Occipital lobe (tissue), 2 donors: ENCODE data around the gene TRAPPC10. TPM values are rescaled to one million over a fixed set of nuclear protein-coding genes. Genes with fewer than 3 reads are reported as not detected.

Experiments used
- DNase-seq: peaks from one replicate; lab custom pipeline; 2025; lab: John Stamatoyannopoulos, UW
- total RNA-seq: library from RNA; depleted of rRNA; stranded (reverse); fragments of >200 nt; gene quantifications from one replicate; pipeline ENCODE4 v1.2.3, GENCODE V29; 2014

TRAPPC10 gene
- total RNA-seq, 1 donor from 2014 or later, result 23.1 TPM

DNA sequence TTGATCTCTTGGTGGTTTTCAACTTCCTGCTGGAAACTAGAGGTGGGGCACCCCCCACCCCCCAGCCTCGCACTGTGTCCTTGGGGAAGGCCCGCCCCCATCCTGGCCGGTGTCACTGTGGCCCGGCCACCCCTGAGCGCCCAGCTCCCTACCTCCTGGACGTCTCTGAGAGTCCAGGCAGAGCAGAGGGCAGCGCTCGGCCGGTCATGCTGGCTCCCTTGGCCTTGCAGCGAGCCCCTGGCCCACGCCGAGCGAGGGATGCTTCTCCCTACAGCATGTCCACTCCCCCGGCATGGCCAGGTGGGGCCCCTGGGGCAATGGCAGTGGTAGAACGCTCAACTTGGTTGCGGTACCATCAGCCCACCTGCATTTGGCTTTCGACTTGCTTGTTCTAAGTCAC, 28.7 kb upstream of the TRAPPC10 start:
- DNase-seq, result no peak

DNA sequence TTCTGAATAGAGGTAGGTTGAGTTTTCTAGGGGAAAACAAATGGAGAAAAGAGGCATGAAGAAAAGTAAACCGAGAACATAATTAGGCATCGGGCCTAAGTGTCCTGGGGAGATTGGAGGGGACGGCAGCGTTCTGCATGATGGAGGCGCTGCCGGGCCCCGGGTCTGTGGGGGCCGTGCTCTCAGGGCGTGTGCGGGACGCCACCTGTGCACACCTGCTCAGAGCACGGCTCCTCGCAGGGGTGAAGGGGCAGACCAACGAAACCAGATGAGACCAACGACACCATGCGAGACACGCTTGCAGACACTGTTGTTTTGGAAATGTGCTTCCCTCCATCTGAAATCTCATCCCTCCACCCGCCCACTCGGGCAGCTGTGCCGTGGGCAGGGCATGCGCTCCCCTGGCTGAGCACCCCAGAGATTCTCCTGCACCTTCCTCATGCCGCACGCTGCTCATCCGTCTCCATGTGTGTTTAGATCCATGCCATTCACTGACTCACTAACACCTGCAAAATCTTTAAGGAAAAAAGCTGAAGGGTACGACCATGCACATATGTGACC, 28.2 kb upstream of the TRAPPC10 start:
- peak; percentile 36 for DNase-seq

DNA sequence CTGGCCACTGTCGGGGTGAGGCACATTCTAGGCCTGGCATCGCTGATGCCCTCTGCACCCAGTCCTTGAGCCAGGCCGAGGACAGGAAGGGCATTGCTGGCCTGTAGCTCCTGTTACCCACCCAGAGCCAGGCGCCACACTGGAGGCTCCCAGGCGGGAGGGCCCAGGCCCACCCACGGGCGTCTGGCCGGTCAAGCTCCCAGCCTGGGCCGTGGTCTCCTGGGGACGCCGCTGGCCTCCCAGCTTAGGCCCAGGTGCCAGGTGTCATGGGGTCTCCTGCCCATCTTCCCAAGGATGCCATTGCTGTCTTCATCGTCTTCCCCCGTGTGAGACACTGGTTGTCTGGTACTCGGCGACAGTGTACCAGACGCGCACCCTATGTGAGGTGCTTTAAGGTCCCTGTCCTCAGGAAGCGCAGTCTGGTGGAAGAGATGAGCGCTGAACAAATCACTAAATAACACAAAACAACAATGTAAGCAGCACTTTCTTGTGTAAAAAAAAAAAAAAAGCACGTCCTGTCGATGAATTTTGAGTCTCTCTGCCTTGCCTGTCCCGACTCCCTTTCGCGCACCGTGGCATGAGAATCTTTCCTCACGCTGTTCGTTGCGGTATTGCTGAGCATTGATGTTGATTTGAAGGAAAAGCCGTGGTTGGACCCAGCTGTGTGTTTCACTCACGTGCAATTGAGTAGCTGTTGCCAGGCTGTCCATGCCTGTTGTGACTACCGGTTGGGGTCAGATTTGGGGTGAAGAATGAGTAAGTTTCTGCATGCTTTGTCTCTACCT, 27.0 kb upstream of the TRAPPC10 start:
- no peak for DNase-seq

DNA sequence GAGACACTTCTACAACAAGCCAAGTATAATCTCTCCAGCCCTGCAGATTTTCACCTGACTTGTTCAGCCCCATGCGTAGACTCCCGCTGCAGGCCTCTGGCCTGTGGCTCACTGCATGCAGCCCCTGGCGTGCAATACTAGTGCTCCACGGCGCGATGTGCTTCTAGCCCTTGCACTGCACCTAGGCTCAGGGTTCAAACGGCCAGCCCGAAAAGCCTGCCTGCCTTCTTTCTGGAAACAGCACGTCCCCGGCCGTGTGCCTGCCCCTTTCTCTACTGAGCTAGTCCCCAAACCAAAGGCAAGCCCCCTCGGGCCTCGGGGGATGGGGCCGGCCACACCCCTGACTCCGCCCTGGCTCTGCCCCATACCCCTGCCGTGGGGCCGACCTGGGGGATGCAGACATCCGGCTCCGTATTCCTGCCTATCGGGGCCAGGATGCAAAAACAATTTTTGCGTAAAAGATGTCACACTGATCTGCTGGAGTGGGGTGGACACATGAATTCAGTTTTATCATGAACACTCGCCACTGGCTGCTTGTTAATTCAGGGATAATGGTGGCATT, 26.3 kb upstream of the TRAPPC10 start:
- DNase-seq, result no peak

DNA sequence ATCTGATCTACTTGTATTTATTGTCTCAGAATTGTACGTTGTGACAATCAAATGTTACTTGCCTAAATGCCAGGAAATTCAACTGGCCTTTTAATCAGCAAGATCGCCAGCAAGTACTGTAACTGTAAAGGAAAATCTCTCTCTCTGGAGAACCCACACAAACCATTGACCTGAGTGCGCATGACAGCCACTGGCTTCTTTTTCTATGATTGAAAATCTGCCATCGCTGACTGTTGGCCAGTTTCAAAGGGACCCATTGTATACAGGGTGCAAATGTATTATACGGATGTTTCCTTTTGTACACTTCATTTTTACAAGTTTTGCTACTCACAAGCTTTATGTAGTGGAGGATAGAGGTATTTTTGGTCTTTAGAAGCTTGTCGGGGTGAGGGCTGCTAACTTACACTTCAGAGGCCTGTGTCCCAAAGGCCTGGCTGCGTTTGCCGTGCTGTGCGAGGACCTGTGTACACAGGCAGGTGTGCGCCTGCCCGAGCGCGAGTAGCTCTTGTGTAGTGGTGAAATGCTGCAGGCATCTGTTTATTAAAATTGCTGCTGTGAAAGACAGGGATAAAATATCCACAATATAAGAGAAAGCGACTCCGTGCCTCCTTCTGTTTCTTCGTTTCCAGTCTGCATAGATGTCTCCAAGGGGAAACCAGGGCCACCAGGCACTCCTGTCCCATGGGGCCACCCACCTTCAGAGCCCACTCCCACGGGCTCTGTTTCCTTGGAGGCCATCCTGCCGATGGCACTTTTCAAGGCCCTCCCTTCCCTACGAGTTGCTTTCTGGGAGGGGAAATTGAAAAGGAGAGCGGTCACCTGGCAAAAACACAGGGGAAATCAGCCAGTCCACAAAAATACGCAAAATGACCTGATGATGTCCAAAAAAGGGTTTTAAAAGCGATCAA, 25.3 kb upstream of the TRAPPC10 start:
- DNase-seq, result no peak

DNA sequence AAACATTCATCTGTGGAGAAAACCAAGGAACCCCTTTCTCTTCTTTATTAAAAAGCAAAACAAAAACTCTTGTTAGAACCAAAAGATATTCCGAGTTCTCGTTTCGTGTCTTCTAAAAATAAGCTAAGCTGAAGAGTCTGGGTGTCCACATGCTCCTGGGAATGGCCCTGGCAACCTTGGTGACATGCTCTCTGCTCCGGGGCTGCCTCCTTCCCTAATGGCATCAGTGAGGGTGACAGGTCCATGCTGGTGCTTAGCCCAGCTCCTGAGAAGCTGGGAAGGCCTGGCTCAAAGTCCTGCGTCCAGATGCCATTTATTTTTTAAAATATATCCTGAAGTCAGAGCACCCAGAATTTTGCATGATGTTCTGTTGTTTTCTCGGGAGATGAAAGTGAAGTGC, 24.6 kb upstream of the TRAPPC10 start:
- no peak for DNase-seq

DNA sequence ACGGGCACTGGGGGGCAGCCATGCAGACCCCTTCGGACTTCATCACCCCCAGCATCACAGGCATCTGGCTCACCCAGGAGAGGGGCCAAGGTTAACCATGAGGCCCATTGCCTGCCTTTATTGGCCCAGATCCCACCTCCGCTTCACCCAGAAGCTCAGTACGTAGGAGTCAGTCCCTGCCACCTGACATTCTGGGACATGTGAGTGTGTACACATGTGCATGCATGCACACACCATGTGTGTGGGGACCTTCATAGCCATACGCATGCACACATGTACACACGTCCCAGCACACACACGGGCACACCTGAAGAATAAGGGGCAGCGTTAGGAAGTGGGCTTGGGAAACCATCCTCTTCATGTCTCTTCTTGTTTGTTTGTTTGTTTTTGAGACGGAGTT, 24.1 kb upstream of the TRAPPC10 start:
- no peak for DNase-seq

DNA sequence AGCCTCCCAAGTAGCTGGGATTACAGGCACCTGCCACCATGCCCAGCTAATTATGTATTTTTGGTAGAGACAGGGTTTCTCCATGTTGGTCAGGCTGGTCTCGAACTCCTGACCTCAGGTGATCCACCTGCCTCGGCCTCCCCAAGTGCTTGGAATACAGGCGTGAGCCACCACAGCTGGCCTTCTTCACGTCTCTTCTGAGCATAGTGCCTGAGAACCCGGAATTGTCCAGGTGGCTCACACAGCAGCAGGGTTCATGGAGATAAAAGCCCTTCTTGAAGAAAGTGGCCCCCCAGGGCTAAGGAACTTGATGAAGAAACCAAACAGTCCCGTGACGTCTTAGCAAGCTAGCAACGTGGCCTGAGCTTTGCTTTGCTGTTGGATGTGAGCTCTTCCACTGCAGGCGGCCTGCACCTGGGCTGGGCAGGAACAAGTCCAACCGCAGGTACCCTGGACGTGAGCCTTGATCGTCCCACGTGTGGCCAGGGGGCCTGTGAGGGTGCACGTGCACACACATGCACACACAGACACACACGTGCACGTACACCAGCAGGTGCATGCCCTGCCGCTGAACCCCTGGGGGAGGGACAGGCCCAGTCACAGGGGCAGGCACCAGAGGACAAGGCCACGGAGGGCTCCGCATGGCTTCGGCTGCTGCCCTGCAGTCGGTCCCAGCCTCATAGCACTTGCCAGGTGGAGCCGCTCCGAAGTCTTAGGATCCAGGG, 23.4 kb upstream of the TRAPPC10 start:
- DNase-seq, result no peak

DNA sequence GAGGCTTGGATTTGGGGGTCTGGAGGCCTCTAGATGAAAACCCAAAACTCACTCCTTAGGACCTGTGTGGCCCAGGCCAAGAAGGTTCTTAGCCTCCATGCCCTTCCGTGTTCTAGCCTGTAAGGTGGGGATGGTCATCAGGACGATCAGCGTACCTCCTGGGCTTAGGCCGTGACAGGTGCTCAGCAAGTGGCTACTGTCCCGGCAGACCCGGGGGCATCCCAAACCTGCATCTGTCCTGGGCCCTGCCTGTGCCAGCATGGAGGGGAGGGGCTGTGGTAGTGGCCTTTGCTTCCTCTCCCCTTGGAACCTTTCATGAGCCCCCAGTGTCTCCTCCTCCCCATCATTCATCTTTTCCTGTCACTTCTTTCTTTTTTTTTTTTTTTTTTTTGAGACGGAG, 22.7 kb upstream of the TRAPPC10 start:
- DNase-seq, result no peak

DNA sequence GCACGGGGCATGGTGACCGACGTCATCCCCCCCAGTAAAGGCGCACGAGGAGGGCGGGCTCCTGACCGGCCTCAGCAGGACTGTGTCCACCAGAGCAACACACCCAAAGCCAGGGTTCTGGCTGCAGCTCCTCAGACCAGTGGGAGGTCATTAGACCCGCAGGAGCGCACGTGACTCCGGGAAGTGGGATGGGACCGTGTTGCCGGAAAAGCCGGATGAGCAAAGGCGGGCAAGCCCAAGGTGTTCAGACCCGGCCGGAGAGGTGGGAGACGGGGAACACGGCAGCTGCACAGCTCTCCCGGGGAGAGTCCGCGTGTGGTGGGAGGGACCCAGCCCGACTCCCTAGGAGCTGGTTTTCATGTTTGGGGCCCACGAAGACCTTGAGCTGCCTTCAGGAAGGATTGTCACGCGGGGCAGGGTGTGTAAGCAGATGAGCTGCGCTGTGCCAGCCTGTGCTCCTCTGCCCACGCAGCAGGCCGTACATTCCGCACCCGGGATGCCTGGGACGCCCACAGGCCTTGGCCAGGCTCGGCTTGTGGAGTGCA, 20.6 kb upstream of the TRAPPC10 start:
- no peak for DNase-seq

DNA sequence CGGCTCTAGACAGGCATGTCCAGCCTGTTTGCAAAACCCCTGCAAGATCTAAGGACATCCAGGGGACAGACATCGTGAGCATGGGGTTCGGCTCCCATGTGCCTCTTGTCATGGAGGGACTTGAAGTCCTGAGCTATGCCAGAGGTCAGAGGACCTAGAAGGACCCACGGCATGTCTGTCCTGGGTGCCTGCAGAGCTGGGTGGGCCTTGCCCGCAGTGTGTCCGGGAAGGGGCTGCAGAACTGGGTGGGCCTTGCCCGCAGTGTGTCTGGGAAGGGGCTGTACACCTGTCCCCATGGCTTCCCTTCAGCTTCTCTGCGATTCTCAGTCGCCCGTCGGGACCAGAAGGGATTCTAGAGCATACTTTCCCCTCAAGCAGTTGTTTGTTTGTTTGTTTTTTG, 20.0 kb upstream of the TRAPPC10 start:
- no peak for DNase-seq

DNA sequence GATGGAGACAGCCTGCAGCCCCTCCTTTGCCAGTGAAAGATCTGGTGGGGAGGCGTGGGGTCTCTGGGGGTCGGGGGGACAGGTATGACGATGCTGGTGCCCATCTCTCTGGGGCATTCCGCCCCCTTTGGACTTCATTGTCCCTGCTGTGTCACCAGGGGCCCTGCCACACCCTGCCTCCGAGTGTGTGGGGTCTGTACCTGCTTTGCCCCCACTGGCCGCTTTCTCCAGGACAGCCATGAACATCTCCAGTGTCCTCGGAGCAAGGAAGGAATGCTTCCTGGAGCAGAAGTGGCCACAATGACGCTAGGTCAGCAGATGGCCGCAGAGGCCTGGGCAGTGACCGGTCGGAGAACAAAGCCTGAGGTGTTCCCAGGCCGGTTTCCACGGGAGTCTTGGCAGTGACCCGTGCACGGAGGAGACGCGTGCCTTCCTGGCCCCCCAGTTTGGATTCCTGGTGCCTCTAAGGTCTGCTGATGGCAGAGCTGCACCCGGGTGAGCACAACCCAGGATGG, 18.6 kb upstream of the TRAPPC10 start:
- DNase-seq, result no peak

DNA sequence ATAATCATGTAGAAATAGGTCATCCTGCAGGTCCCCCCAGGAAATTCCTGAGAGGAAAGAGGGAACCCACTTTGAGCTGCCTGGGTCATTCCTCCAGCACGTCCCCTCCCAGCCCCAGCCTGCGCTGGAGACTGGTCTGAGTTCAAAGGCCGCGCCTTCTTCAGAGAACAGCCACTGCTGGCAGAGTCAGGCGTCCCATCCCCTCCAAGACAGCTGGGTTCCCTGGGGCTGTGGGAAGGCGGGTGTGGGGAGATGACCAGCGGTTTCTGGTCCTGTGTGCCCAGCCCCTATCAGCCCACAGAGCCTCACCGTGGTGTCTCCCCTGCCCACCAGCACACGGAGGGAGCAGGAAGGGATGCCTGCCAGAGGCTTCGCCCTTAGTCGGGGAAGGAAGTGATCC, 18.0 kb upstream of the TRAPPC10 start:
- no peak for DNase-seq

DNA sequence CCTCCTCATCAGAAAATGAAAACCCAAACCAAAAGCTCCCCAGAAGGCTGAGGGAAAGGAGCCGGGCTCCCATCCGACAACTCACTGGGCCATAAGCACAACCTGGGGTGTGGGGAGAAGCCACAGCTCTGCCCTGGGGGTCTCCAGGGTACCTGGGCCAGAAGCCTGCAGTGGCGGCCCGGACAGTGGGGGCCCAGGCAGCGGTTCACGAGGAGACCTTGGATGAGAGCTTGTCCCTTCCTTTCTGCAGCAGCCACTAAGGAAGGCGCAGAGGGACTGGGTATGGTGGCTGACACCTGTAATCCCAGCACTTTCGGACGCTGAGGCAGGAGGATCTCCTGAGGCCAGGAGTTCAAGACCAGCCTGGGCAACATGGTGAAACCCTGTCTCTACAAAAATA, 17.5 kb upstream of the TRAPPC10 start:
- no peak for DNase-seq

DNA sequence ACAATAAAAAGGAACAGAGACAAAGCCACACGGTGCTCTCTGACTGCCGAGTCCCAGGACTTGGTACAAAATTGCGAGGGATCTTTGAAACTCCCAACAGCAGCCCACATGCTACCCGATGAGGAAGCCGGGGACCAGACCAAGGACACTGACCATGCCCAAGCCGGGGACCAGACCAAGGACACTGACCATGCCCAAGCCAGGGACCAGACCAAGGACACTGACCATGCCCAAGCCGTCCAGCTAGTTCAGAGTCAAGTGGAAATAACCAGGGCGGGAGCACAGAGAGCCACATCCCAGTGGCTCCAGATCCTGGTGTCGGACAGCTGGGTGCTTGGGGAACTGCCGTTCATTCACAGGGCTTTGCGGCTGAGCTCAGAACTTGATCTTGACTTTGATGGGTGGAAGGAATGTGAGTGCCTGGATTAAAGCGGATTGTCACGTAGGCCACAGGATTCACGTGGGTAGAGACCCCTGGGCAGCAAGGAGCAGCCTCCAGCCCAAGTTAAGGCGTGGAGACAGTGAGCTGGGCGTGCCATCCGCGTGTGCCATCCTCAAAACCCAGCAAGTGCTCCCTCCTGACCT, 16.5 kb upstream of the TRAPPC10 start:
- no peak for DNase-seq

DNA sequence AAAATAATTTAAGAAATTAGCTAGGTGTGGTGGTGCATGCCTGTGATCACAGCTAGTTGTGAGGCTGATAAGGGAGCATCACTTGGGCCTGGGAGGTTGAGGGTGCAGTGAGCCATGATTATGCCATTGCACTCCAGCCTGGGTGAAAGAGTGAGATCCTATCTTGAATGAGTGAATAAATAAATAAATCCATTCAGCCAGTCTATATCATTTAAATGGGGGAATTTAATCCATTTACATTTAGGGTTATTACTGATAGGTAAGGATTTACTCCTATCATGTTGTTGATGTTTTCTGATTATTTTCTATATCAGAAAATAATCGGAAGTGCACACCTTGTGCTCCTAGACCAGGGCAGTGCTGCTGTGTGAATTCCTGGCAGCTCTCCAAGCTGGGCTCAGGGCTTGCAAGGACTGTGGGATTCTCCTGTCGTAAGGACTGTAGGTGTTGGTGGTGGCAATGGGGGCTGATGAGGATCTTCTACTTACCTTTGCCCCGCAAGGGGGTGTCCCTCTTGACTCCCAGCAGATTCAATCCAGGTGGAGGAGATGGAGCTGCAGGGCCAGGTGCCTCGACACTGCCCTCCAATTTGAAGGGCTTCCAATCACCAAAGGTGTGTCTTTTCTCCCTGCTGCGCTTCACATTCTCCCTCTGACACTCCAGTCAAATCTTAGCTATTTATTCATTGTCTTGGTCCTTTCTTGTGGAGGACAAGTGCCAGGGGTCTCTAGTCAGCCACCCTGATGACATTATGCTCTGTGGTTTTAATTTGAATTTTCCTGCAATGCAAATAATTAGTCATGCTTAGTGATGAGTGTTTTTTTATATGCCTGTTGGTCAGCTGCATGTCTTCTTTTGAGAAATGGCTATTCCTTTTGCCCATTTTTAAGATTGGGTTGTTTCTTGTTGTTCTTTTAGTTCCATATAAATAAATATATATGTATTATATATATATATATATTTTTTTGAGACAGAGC, 14.1 kb upstream of the TRAPPC10 start:
- no peak for DNase-seq

DNA sequence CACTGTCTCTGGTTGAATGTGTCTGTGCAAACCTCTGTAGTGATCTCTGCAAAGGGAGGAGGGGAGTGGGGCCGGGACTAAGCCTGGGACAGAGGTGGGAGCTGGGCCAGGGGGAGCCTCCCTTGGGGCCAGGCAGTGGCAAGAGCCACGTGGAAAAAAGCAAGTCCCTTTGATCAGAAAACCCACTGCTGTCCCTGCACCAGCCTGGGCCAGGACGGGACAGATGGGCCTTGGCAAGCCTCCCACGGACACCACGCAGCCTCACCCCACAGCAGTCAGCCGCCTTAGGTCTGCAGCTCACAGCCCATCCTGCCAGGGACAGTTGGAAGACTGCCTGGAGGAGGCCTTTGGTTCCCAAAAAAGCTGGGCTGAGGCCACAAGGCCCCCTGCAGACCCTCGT, 11.7 kb upstream of the TRAPPC10 start:
- DNase-seq, result peak; percentile 71

DNA sequence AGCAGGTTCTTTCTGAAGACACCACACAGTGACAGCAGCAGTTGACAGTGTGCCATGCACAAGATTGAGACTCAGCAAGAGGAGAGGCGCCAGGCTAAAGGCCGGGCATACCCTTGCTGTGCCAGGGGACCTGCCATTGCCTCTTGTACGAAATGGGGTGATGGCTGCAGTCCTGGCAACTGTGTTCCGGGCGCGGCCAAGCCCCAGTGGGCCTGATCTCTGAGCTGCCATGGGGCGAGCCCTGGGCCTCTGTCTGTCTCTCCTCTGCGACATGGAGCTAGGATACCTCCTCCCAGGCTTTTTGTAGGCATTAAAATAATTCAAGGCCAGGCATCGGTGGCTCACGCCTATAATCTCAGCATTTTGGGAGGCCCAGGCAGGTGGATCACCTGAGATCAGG, 9.6 kb upstream of the TRAPPC10 start:
- no peak for DNase-seq

DNA sequence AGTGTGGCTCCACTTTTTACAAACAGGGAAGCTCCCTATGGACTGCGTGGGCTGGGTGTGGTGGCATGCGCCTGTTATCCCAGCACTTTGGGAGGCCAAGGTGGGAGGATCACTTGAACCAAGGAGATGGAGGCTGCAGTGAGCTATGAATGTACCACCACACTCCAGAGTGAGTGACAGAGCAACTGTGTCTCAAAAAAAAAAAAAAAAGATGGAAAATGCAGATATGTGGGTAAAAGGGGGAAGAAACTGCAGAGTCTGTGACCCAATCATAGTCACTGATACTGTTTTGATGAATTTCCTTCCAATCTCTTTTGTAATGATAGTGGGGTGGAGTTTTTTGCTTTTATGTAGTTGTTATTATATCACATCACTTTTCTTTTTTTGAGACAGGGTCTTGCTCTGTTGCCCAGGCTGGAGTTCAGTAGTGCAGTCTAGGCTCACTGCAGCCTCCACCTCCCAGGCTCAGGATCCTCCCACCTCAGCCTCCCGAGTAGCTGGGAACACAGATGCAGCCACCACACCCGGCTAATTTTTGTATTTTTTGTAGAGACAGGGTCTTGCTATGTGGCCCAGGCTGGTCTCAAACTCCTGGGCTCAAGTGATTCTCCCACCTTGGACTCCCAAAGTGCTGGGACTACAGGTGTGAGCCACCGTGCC, 8.7 kb upstream of the TRAPPC10 start:
- no peak for DNase-seq
